ENCODE measurements around the gene KCNIP4.

KCNIP4 gene

GRCh38 chr4:20683766-20684165 lies 1264.8 kb downstream of the KCNIP4 start:
- peaks cover 4% of the 10 kb centered on the region for H3K27me3 Mint-ChIP-seq (ENCODE audit: low read depth)
- H3K27ac Mint-ChIP-seq = no peak overlapping the region
- no peak overlapping the region for H3K4me3 Mint-ChIP-seq
- H3K9me3 Mint-ChIP-seq = no peaks in the 10 kb centered on the region
- no peaks in the 10 kb centered on the region for H3K36me3 Mint-ChIP-seq (ENCODE audit: low read depth)
- no peaks in the 10 kb centered on the region for H3K4me1 Mint-ChIP-seq (ENCODE audit: low read depth)

GRCh38 chr4:20682853-20683252 lies 1265.7 kb downstream of the KCNIP4 start:
- H3K9me3 Mint-ChIP-seq = no peaks in the 10 kb centered on the region
- H3K27me3 Mint-ChIP-seq (ENCODE audit: low read depth) = peaks cover 4% of the 10 kb centered on the region
- no peaks in the 10 kb centered on the region for H3K36me3 Mint-ChIP-seq (ENCODE audit: low read depth)
- H3K4me1 Mint-ChIP-seq (ENCODE audit: low read depth) = no peaks in the 10 kb centered on the region
- no peak overlapping the region for H3K27ac Mint-ChIP-seq
- no peak overlapping the region for H3K4me3 Mint-ChIP-seq

DNA sequence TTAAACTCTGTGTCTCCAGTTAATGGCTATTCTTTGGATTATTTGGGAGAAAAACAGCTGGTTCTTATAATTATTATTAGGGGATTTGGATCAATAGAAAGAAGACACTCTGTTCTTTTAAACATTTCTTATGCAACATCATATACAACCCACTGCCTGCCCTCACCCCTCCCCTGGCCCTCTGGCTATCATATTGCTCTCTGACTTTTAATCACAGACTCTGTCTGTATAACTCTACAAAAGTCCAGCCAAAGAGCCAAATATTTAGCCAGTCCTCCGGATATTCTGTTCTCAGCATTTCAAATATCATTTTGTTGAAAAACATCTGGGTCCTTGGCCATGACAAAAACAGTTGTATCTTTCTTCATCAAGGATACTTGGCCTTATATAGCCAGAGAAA lies 1267.3 kb downstream of the KCNIP4 start:
- Mint-ChIP-seq H3K4me3 (no peak overlapping the region), H3K9me3 (no peaks in the 10 kb centered on the region), H3K4me1 (ENCODE audit: low read depth) (no peaks in the 10 kb centered on the region), H3K36me3 (ENCODE audit: low read depth) (no peaks in the 10 kb centered on the region), H3K27ac (no peak overlapping the region), H3K27me3 (ENCODE audit: low read depth) (peaks cover 4% of the 10 kb centered on the region)

DNA sequence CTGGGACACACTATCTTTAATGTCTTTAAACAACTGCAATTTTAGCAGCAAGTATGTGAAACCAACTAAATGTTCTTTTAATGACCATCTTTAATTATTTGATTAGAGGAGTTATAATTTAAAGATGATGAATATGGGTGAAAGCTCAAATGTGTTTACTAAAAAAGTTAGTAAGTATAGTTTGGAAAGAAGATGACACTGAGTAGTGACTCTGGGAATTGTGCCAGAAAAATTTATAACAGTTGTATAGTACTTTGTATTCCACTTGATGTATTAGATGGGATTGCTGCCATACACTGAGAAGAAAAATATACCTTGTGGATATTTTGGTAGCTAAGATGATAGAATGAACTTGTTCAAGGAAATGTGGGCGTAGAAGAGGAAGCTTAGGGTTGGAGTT lies 1267.8 kb downstream of the KCNIP4 start:
- no peak overlapping the region for H3K27ac Mint-ChIP-seq
- H3K4me3 Mint-ChIP-seq = no peak overlapping the region
- no peaks in the 10 kb centered on the region for H3K36me3 Mint-ChIP-seq (ENCODE audit: low read depth)
- H3K9me3 Mint-ChIP-seq = no peaks in the 10 kb centered on the region
- H3K4me1 Mint-ChIP-seq (ENCODE audit: low read depth) = no peaks in the 10 kb centered on the region
- H3K27me3 Mint-ChIP-seq (ENCODE audit: low read depth) = peaks cover 4% of the 10 kb centered on the region

DNA sequence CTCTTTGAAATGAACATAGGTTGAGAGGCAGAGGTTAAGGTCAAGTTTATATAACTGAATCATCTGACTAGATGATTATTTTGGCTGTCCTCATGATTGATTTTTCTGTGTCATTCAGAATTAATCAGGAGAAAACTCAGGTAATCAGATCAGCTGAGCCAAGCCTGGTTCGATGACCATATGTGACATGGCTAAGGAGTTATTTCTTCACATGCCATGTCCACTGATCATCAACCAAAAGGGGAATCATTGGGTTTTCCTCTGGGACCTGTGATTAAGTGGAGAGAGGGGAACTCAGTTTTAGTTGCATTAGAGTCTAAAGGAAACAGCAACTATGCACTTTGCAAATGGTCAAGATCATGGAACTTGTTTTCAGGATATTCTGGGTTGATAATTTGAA lies 1268.6 kb downstream of the KCNIP4 start:
- no peaks in the 10 kb centered on the region for H3K36me3 Mint-ChIP-seq (ENCODE audit: low read depth)
- H3K27me3 Mint-ChIP-seq (ENCODE audit: low read depth) = peaks cover 4% of the 10 kb centered on the region
- no peak overlapping the region for H3K27ac Mint-ChIP-seq
- H3K4me3 Mint-ChIP-seq = no peak overlapping the region
- H3K4me1 Mint-ChIP-seq (ENCODE audit: low read depth) = no peaks in the 10 kb centered on the region
- H3K9me3 Mint-ChIP-seq = no peaks in the 10 kb centered on the region
